ENCODE data around the gene MAFG. TPM values are rescaled to one million over a fixed set of nuclear protein-coding genes. Genes with fewer than 3 reads are reported as not detected.

The MAFG gene
- total and polyA plus RNA-seq, 2 of the 13 experiments (the other 11 are each of a cell fraction or from before 2014, with no cell fraction given): 14.5 to 20.0 TPM

- TF ChIP-seq NCOA2 (CRISPR knock-in tag; IDR thresholded peaks at IDR 0.05): no peak; the same call in 1 of the 2 replicates
- TF ChIP-seq KDM6A (CRISPR knock-in tag; IDR thresholded peaks at IDR 0.05; ENCODE audit: low read depth): no peak
- no peak for TF ChIP-seq ZNF501 (CRISPR knock-in tag; IDR thresholded peaks at IDR 0.05)
- TF ChIP-seq CBX2 (IDR thresholded peaks at IDR 0.05; ENCODE audit: low read depth, low read length): no peak
- TF ChIP-seq CBX2 (CRISPR knock-in tag; IDR thresholded peaks at IDR 0.05; ENCODE audit: low read depth): no peak
- no peak for TF ChIP-seq THAP11 (CRISPR knock-in tag; IDR thresholded peaks at IDR 0.05)
- TF ChIP-seq EZH2 (conservative IDR thresholded peaks at IDR 0.05; ENCODE audit: low read depth, low read length): no peak
- TF ChIP-seq ZNF557 (CRISPR knock-in tag; IDR thresholded peaks at IDR 0.05): no peak
- TF ChIP-seq MZF1 (CRISPR knock-in tag; IDR thresholded peaks at IDR 0.05; ENCODE audit: borderline replicate concordance): no peak
- TF ChIP-seq IRX3 (CRISPR knock-in tag; IDR thresholded peaks at IDR 0.05; ENCODE audit: borderline replicate concordance, low read depth): no peak
- no peak for TF ChIP-seq HDAC6 (IDR thresholded peaks at IDR 0.05; ENCODE audit: low read depth, low read length)
- peak; percentile 32; the same call in 1 of the 2 replicates for TF ChIP-seq ONECUT2 (CRISPR knock-in tag; IDR thresholded peaks at IDR 0.05)
- TF ChIP-seq ZFP62 (CRISPR knock-in tag; IDR thresholded peaks at IDR 0.05): no peak
- no peak for TF ChIP-seq NFYB (CRISPR knock-in tag; IDR thresholded peaks at IDR 0.05)
- peak; percentile 84 for TF ChIP-seq PRMT3 (CRISPR knock-in tag; IDR thresholded peaks at IDR 0.05; ENCODE audit: borderline replicate concordance, low read depth)
- TF ChIP-seq ZNF782 (CRISPR knock-in tag; IDR thresholded peaks at IDR 0.05; ENCODE audit: borderline replicate concordance): no peak
- TF ChIP-seq ZNF598 (CRISPR knock-in tag; IDR thresholded peaks at IDR 0.05; ENCODE audit: borderline replicate concordance): no peak
- TF ChIP-seq TBL1XR1 (IDR thresholded peaks at IDR 0.05; ENCODE audit: borderline replicate concordance, low read length, partially characterized antibody): no peak
- TF ChIP-seq, protein P1, sequence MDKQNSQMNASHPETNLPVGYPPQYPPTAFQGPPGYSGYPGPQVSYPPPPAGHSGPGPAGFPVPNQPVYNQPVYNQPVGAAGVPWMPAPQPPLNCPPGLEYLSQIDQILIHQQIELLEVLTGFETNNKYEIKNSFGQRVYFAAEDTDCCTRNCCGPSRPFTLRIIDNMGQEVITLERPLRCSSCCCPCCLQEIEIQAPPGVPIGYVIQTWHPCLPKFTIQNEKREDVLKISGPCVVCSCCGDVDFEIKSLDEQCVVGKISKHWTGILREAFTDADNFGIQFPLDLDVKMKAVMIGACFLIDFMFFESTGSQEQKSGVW (CRISPR knock-in tag; IDR thresholded peaks at IDR 0.05; ENCODE audit: borderline replicate concordance): no peak
- no peak for TF ChIP-seq ZKSCAN8 (CRISPR knock-in tag; IDR thresholded peaks at IDR 0.05; ENCODE audit: borderline replicate concordance)
- TF ChIP-seq ZNF724P (CRISPR knock-in tag; IDR thresholded peaks at IDR 0.05; ENCODE audit: borderline replicate concordance): no peak; the same call in 1 of the 2 replicates
- no peak for TF ChIP-seq CCAR2 (optimal IDR thresholded peaks at IDR 0.05; ENCODE audit: low read depth, low read length)
- peak; percentile 75 for TF ChIP-seq ZFP91 (CRISPR knock-in tag; IDR thresholded peaks at IDR 0.05; ENCODE audit: borderline replicate concordance)
- TF ChIP-seq ZMYM3 (CRISPR knock-in tag; IDR thresholded peaks at IDR 0.05): no peak
- TF ChIP-seq YEATS4 (CRISPR knock-in tag; IDR thresholded peaks at IDR 0.05; ENCODE audit: borderline replicate concordance): no peak
- no peak; the same call in 1 of the 2 replicates for TF ChIP-seq ZNF543 (CRISPR knock-in tag; IDR thresholded peaks at IDR 0.05)
- no peak for TF ChIP-seq ZNF878 (CRISPR knock-in tag; IDR thresholded peaks at IDR 0.05)
- no peak; the same call in 1 of the 2 replicates for TF ChIP-seq SRY (CRISPR knock-in tag; IDR thresholded peaks at IDR 0.05)
- no peak for TF ChIP-seq E2F1 (CRISPR knock-in tag; IDR thresholded peaks at IDR 0.05)
These were observed 49.0 kb upstream of the MAFG start (continued) for GRCh38 chr17:81976332-81977210.

Measured in HepG2 (cell line).